Kidney (tissue), 14 donors: ENCODE measurements around the gene PAGE4. TPM values are rescaled to one million over a fixed set of nuclear protein-coding genes. Genes with fewer than 3 reads are reported as not detected.
A peak's percentile ranks its signal among the peaks of the same experiment; 100 is the strongest.

Source experiments
- DNase-seq, 5 donors: peaks; one replicate each; pipeline ENCODE4 v3.0.0-alpha.2; 2013 to 2020
- FAIRE-seq: peaks from 2 replicates; lab custom pipeline; 2012; peaks lifted over from hg19 to GRCh38; lab: Jason Lieb, UNC
- H3K27ac ChIP-seq, 2 donors: one replicate each; pipeline ENCODE4 v1.7.0; 2013; ENCODE audit warnings: low read depth in 2 of 2, low read length in 2 of 2, inconsistent platforms in 1 of 2
- H3K27me3 ChIP-seq: one replicate; pipeline ENCODE4 v1.7.1; 2013; ENCODE audit warnings: low read length, inconsistent platforms; ENCODE audit not compliant: control insufficient read depth, insufficient read depth
- H3K36me3 ChIP-seq, 3 donors: one replicate each; pipeline versions ENCODE4 v1.7.0 to v1.7.1; 2013; ENCODE audit warnings: low read length in 3 of 3, control low read depth in 1 of 3, inconsistent platforms in 1 of 3; ENCODE audit not compliant: insufficient read depth in 3 of 3, control insufficient read depth in 2 of 3
- H3K4me1 ChIP-seq, 3 donors: one replicate each; pipeline versions ENCODE4 v1.7.0 to v1.7.1; 2013; ENCODE audit warnings: low read length in 3 of 3, inconsistent platforms in 1 of 3, low read depth in 1 of 3; ENCODE audit not compliant: control insufficient read depth in 2 of 3, insufficient read depth in 2 of 3
- H3K4me3 ChIP-seq, 3 donors: one replicate each; pipeline versions ENCODE4 v1.7.0 to v1.8.1; 2013; ENCODE audit warnings: low read length in 3 of 3, control low read depth in 1 of 3, inconsistent platforms in 1 of 3
- H3K9ac ChIP-seq, 3 donors: one replicate each; pipeline versions ENCODE4 v1.7.0 to v1.7.1; 2013; ENCODE audit warnings: low read length in 3 of 3, control low read depth in 1 of 3, inconsistent platforms in 1 of 3
- H3K9me3 ChIP-seq, 3 donors: one replicate each; pipeline versions ENCODE4 v1.7.0 to v1.7.1; 2013; ENCODE audit warnings: low read length in 3 of 3, control low read depth in 1 of 3, inconsistent platforms in 1 of 3; ENCODE audit not compliant: control insufficient read depth in 2 of 3, insufficient read depth in 1 of 3
- intact Hi-C: fragments of 100-400 bp; cut with DNase I; formaldehyde crosslinking; loops from one replicate; pipeline ENCODE4 v1.11.1; 2022
- polyA plus RNA-seq: library from polyadenylated mRNA; stranded (reverse); fragments of 350-450 nt; fragmentation: Illumina TruSeq; extraction: RNeasy Lipid Tissue Mini Kit (QIAGEN cat#74804); gene quantifications from one replicate; pipeline ENCODE4 v1.2.3, GENCODE V29; 2014; ENCODE audit warnings: low read depth, low replicate concordance; ENCODE audit not compliant: insufficient read depth
- total RNA-seq: library from RNA; stranded (reverse); fragmentation: NEBNext Ultra II Directional; extraction: Animal tissue kit (Norgen Biotek cat#: 25700); gene quantifications from one replicate; pipeline ENCODE4 v1.2.1, GENCODE V29; 2021
- TF ChIP-seq, protein P1 (sequence below): IDR thresholded peaks from 3 replicates; pipeline ENCODE4 v1.5.1; 2012; ENCODE audit warnings: mild to moderate bottlenecking, moderate library complexity, borderline replicate concordance; ENCODE audit not compliant: insufficient read depth; ENCODE audit errors: extremely low read depth
- donor health status: control.
- donor health status: control.
- donor health status: control.
- donor health status: control.
- donor health status: control.
- donor health status: DM: yes; HTN: yes; CAD: no.
- donor health status: Normal renal cell carcinoma (clear cell type).

The PAGE4 gene
- total and polyA plus RNA-seq, 2 donors from 2014 or later = not detected

DNA sequence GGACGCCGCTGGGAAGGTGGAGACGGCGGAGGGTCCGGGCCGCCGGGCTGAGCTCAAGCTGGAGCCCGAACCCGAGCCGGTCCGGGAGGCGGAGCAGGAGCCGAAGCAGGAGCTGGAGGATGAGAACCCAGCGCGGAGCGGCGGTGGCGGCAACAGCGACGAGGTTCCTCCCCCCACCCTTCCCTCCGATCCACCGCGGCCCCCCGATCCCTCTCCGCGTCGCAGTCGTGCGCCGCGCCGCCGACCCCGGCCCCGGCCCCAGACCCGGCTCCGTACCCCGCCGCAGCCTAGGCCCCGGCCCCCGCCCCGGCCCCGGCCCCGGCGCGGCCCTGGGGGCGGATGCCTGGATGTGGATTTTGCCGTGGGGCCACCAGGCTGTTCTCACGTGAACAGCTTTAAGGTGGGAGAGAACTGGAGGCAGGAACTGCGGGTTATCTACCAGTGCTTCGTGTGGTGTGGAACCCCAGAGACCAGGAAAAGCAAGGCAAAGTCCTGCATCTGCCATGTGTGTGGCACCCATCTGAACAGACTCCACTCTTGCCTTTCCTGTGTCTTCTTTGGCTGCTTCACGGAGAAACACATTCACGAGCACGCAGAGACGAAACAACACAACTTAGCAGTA lies 50.7 kb downstream of the PAGE4 start:
- peak overlapping the region; percentile 42 to 68 (median 68) for H3K4me3 ChIP-seq
- no peaks in the 10 kb centered on the region for H3K27me3 ChIP-seq
- peaks cover 0 to 2% (median 0%) of the 10 kb centered on the region in 3 donors for H3K36me3 ChIP-seq
- peaks cover 0 to 5% (median 5%) of the 10 kb centered on the region in 3 donors for H3K4me1 ChIP-seq
- intact Hi-C loops = no loop called here
- no peaks in the 10 kb centered on the region for H3K9me3 ChIP-seq
- peak in 3 of 5 donors; percentile 10 to 20 (median 15) for DNase-seq
- H3K27ac ChIP-seq = peak overlapping the region; percentile 83 to 85
- TF ChIP-seq, protein P1, sequence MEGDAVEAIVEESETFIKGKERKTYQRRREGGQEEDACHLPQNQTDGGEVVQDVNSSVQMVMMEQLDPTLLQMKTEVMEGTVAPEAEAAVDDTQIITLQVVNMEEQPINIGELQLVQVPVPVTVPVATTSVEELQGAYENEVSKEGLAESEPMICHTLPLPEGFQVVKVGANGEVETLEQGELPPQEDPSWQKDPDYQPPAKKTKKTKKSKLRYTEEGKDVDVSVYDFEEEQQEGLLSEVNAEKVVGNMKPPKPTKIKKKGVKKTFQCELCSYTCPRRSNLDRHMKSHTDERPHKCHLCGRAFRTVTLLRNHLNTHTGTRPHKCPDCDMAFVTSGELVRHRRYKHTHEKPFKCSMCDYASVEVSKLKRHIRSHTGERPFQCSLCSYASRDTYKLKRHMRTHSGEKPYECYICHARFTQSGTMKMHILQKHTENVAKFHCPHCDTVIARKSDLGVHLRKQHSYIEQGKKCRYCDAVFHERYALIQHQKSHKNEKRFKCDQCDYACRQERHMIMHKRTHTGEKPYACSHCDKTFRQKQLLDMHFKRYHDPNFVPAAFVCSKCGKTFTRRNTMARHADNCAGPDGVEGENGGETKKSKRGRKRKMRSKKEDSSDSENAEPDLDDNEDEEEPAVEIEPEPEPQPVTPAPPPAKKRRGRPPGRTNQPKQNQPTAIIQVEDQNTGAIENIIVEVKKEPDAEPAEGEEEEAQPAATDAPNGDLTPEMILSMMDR = no peak
- peak overlapping the region in 1 of 3 donors; percentile 2 for H3K9ac ChIP-seq
- no peak for FAIRE-seq

DNA sequence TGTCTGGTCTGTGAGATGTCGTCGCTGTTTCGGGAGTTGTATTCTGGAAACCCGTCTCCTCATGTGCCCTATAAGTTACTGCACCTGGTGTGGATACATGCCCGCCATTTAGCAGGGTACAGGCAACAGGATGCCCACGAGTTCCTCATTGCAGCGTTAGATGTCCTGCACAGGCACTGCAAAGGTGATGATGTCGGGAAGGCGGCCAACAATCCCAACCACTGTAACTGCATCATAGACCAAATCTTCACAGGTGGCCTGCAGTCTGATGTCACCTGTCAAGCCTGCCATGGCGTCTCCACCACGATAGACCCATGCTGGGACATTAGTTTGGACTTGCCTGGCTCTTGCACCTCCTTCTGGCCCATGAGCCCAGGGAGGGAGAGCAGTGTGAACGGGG lies 51.6 kb downstream of the PAGE4 start:
- DNase-seq (no peak), FAIRE-seq (no peak)
- Histone ChIP-seq H3K27ac (no peak overlapping the region), H3K9me3 (no peaks in the 10 kb centered on the region), H3K36me3 (peaks cover 0 to 2% (median 0%) of the 10 kb centered on the region in 3 donors), H3K27me3 (no peaks in the 10 kb centered on the region), H3K4me1 (peaks cover 0 to 5% (median 5%) of the 10 kb centered on the region in 3 donors), H3K4me3 (no peak overlapping the region), H3K9ac (no peak overlapping the region)
- TF ChIP-seq, protein P1 = no peak
- intact Hi-C loops = no loop called here

Other genes starting within 250 kb of the PAGE4 start
- not detected for gene GAGE12H, start 249.4 kb upstream of the PAGE4 start, total RNA-seq
- gene GAGE12H, start 249.4 kb upstream of the PAGE4 start, polyA plus RNA-seq = not detected
- not detected for gene GAGE2A, start 239.8 kb upstream of the PAGE4 start, total RNA-seq
- not detected for gene GAGE2A, start 239.8 kb upstream of the PAGE4 start, polyA plus RNA-seq
- gene GAGE1, start 230.3 kb upstream of the PAGE4 start, total RNA-seq = not detected
- gene GAGE1, start 230.3 kb upstream of the PAGE4 start, polyA plus RNA-seq = not detected
- gene PAGE1, start 133.3 kb upstream of the PAGE4 start, total RNA-seq = not detected
- not detected for gene PAGE1, start 133.3 kb upstream of the PAGE4 start, polyA plus RNA-seq
- 4.3 TPM for gene USP27X, start 50.2 kb downstream of the PAGE4 start, total RNA-seq
- gene USP27X, start 50.2 kb downstream of the PAGE4 start, polyA plus RNA-seq = 3.3 TPM
- 29.7 TPM for gene CLCN5, start 93.3 kb downstream of the PAGE4 start, total RNA-seq
- gene CLCN5, start 93.3 kb downstream of the PAGE4 start, polyA plus RNA-seq = 21.1 TPM